Femur (tissue), 1 donor: ENCODE measurements around the gene CTDSPL.
"Not testable (repeated sequence)": the region's sequence is repeated elsewhere in the genome, so short reads cannot be mapped to it uniquely, and the experiment has no call there.

Experiments
- DNase-seq: peaks from one replicate; pipeline ENCODE4 v3.0.0-alpha.2; 2017

Gene CTDSPL, protein sequence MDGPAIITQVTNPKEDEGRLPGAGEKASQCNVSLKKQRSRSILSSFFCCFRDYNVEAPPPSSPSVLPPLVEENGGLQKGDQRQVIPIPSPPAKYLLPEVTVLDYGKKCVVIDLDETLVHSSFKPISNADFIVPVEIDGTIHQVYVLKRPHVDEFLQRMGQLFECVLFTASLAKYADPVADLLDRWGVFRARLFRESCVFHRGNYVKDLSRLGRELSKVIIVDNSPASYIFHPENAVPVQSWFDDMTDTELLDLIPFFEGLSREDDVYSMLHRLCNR

DNA sequence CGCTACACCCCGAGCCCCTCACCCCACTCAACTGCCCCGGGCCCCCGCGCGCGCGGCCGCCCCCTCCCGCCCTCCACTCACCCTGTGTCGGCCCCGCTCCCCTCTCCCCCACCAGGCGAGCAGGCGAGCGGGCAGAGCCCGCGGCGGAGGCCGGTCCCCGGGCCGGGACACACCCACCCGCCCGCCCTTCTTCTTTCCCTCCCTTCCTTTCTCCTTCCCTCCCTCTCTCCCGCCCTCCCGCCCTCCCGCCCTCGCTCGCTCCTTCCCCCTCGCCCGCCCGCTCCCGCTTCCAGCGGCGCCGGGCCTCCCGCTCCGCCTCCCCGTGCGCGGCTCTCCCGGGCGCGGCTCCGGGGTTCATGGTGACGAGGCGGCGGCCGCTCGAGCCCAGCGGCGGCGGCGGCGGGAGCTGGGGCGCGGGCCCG is at the start of gene CTDSPL:
TSS of gene CTDSPL (plus strand) at position 261 of the 422 bp plus-strand sequence. CDS start 320 bp downstream, outside the sequence.
- peak; percentile 84 for DNase-seq

DNA sequence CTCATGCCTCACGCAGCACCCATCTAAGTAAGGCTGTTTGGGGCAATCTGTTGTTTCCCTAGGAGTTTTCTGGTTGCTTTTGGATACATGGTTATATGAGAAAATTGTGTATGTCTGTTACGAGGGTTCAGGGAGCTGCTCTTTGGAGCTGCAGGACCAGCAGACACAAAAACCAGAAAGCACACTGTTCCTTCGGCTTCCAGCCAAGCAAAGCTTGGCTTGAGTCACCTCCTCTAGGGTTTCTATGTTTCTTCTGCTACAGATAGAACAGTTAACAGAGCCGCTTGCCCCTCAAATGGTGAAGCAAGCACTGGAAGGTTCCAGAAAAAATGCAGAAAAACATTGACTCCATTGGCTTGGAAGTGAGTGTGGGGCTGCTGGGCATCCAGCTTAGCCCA is 49.2 kb upstream of the CTDSPL start:
- DNase-seq: peak; percentile 69

DNA sequence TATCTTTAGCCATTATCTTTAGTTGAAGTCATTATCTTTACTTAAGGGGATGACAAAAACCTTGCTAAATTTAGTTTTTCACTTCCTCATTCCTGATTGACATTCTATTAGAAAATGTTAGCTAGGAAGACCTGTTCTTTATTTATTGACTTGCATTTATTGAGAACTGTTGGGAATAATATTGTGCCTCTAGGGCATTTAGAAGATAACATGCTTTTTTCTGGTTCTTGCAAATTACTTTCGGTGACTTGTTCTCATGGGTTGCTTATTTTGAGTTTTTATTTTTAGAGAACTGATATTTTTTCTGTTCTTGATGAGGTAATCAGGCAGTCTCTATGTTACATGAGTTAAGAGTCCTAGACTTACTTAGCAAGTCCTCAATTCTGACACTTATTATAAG is 48.3 kb upstream of the CTDSPL start:
- DNase-seq: no peak

DNA sequence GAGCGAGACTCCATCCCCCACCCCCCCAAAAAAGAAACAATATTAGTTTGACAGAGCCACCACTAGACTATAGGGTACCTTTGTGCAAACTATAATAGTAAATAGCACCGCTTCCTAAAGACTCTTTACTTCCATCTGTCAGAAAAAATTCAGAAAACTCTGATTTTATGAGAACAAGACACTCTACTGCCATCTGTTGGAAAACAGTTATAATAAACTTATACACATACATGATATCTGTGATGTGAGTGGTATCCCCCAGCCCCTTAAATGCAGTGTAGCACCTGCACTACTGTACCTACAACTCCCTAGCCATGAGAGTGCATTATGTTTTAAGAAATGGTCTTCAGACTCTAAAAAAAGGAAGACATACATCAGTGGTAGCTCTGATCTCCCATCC is 47.1 kb upstream of the CTDSPL start:
- DNase-seq: no peak

DNA sequence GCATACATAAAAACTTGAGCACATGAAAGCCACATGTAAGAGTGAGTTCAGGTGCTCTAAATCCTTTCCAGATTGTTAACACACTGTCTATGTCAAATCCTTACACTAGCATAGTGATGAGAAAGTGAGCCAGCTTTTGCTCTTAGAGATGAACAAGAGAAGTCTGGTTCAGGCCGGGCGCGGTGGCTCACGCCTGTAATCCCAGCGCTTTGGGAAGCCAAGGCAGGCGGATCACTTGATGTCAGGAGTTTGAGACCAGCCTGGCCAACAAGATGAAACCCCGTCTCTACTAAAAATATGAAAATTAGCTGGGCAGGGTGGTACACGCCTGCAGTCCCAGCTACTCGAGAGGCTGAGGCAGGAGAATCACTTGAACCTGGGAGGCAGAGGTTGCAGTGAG is 46.5 kb upstream of the CTDSPL start:
- DNase-seq: not testable (repeated sequence)

DNA sequence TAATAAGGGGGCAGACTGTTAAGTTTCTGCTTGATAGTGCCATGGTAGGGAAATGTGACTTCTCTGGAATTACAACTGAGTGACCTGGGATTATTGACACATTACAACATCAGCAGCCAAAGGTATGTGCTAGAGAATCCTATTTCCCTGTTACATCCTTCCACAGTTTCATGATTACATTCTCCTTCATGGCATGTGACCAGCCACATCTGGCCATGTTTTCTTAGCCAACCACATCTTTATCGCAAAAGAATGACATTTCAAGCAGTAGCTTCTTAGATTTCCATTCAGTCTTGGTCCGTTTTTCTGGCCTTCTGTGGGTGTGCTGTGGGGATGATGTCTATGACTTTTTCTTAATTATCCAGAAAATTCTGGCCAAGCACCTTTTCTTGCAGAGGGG is 45.4 kb upstream of the CTDSPL start:
- no peak for DNase-seq

DNA sequence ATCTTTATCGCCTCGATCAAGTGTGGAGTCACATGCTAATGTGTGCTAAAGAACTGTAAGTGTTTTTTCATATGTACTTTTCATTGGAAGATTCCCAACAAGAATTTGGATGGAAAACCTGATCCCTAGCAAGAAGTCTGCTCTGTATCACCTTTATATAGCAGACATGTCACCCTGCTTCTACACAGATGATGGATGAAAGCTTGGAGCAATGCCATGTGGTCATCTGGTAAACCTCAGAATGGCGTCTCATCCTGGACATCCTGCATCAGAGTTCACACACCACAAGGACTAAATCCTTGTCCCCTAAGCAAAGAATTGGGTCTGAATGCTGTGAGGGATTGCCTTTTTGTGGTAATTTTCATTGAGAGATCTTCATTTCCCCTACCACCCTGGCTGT is 42.1 kb upstream of the CTDSPL start:
- no peak for DNase-seq

DNA sequence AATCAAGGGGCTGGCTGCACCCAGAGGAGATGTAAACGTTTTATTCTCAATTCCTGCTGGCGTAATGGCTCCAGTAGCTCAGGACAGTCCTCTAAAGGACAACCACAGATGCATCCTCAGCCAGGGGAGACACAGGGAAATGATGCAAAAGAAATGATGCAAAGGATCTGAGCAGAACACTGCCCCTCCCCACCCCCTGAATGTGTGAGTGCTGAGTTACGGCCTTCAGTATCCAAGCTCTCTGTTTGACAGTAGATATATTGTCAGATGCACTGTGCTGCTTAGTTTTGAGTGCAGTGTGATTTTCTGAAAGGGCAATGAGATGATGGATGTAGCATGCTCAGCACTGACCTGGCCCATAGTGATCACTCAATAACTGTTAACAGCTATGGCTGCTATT is 41.4 kb upstream of the CTDSPL start:
- no peak for DNase-seq

DNA sequence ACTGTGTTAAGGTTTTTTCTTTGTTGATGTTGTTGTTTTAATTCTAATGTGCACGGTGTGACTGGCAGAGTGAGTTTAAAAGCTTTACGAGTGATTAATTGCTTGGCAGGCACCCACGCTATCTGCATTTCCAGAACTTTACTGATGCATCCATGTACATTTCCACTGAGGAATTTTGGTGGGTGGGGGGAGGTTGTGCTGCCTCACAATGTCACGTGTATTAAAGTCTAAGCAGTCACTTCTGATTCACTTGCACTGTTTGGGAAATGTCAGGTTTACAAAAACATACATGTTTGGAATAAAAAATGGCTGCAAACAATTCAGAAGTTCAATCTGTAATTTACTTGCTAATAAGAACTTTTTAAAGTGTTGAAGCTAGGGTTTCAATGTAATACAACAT is 38.5 kb upstream of the CTDSPL start:
- DNase-seq: no peak

DNA sequence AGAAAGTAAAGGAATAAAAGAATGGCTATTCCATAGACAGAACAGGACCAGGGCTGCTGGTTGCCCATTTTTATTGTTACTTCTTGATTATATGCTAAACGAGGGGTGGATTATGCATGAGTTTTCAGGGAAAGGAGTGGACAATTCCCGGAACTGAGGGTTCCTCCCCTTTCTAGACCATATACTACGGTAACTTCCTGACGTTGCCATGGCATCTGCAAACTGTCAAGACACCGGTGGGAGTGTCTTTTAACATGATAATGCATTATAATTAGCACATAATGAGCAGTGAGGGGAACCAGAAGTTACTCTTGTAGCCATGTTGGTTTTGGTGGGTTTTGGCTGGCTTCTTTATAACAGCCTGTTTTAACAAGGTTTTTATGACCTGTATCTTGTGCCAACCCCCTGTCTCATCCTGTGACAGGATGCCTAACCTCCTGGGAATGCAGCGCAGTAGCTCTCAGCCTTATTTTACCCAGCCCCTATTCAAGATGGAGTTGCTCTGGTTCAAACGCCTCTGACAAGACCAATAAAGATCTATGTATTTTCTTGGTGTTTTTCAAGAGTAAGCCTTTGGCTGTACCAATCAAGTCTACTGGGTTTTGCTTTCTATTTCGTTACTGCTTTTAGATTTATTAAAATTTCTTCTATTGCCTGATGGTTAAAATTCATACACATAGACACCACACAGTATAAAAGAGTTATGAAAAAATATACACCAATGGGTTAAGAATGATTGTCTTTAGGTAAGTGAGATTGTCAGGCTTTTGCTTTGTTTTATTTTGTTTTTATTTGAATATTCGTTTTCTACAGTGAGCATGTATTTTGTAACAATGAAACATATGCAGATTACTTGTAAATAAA is 37.4 kb upstream of the CTDSPL start:
- no peak for DNase-seq

DNA sequence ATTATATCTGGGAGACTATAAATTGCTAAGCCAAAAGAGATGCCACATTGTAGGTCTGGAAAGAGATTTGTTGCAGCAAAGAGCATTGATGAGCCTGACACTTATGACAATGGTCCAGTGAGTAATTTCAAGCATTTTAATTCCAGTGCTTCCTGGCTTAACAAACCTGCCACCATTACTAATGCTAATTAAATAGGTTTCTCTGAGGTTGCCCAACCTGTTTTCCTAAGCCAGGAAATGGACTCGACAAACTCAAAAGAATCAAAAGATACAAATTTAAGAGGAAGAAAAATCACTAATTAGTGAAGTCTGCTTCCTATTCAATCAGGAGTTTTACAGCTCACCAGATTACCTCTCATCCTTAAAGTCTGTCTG is 36.7 kb upstream of the CTDSPL start:
- DNase-seq: no peak

DNA sequence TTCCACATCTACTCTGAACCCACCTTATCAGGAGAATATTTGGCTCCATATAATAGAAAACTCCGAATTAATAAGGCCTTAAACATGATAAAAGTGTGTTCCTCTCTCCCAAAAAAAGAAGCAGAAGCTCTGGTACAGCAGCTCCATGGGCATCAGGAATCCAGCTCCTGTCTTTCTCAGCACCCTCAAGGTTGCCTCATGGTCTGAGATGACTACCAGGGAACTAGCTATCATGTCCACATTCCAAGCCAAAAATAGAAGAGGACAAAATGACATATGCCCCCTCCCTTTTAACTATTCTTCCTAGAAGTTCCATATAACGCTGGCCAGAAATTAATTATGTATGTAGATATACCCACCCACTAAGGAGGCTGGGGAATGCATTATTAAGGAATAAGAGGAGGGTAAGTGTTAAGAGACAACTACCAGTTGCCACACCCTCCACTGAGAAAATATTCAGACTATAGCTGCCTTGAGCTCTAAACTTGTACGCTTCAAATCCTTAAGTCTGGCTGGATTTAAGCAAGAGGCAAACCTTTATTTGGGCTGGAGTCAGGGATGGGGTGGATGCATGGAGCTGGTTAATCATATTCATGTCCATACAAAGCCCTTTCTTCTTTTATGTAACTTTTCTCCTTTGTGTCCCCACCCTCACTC is 35.8 kb upstream of the CTDSPL start:
- DNase-seq: no peak

DNA sequence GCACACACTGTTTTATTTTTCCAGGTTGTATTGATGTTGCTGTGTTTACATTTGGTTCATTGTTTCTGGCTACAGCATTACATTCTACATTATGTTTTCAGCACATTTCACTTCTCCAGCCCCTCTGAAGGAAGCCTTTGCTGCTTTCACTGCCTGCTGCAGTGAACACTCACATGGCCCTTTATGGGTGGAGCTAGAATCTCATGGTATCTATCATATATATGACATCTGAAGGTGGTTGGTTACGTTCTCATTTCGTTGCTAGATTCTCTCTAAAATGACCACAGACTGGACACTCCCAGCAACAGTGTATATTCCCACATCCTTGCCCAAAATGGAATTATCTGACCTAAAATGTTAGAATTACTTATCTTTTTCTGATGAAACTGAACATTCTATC is 35.2 kb upstream of the CTDSPL start:
- DNase-seq: no peak

DNA sequence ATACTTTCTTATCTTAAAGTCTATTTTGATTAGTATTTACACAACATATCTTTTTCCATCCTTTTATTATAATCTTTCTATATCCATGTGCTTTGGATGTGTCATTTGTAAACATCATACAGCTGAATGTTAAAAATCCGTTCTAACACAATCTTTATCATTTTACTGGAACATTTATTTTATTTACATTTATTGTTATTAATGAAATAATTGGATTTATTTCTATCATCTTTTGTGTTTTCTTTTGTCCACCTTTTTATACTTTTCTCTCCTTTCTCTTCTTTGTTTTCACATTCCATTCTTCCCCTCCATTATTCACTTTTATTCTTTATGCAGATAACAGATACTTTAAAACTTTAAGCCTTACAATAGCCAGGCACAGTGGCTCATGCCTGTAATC is 34.7 kb upstream of the CTDSPL start:
- DNase-seq: no peak

DNA sequence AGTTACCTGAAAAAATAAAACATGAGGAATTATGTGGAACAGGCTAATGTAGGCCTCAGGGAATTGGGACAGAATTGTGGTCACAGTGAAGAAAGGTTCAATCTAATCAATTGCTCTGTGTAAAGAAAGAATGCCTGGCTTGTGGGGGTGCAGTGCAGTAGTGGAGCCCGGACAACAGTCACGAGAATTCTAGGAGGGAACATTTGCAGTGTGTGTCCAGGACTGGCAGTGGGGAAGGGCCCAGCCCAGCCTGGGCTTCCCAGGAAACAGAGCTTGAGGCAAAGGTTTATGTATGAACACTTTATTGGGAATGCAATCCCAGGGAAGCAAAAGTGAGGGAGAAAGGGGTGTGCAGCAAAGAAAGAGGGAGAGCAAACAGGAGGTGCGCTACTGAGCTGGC is 29.2 kb upstream of the CTDSPL start:
- no peak for DNase-seq

DNA sequence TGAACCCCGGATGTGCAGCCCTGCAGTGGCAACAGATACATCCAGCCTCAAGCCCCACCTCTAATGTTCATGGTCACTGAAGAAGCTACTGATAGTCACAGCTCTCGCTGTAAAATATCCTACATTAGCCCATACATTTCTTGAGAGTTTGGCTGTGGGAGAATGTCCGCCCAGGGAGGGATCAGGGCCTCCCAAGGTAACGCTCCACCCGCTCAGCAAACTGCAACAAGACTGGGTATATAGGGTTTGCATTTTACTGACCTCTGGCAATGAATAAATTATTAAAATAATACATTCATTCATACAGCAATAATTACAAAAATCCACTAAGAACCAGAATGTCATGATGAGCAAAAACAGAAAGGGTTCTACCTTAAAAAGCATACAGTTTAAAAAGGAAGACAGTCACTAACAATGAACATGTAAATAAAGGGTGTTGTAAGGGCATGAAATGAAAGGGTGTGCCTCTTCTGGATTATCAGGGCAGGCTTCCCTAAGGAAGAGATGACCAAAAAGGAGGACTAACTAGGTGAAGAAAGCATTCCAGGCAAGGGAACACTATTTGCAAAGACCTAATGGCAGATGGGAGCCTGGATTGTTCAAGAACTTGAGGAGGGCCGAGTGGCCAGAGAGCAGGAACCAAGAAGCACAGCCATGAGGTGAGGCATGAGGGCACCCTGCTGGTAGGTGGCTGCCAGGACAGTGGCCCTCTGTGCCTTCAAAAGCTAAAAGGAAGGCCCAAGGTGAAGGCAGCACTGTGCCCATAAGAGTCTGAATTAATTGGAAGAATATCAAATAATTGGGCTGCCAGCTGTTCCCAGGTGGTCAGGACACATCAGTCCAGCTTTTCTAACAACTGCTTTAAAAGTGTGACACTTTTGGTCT is 28.1 kb upstream of the CTDSPL start:
- no peak for DNase-seq

DNA sequence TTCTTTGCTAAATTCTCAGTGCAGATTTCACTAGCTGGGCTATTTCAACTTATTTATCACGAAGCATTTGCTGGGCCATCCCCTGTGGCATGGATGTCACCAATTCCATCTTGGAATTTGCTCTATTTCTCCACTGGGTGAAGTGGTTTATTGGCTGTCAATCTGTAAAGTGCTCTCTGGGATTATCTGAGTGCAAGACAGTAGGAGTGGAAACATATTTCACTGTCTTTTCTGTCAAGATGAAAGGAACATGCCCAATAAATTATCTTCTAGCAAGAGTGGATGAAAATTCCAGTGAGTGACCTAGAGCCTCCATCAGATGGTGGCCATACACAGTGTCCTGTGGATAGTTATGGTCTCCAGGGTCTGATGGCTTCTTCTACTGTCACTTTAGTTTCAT is 25.1 kb upstream of the CTDSPL start:
- DNase-seq: no peak

DNA sequence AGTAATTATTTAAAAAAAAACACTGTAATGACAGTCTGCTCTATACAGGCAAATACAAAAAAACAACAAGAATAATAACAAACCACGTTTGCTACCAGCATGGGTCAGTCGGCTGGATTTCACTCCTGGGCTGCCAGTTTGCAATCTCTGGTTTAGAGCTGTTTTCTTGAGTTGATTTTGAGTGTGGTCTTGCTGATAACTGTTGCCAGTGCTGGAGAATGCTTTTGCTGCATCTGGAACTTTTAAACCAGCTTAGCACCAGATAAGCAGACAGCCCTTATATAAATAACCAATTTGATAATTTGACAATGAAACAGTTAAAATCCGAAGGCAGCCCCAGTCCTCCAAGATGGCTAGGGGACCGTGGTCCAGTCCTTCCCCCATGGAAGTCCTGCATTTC is 14.0 kb upstream of the CTDSPL start:
- DNase-seq: no peak

DNA sequence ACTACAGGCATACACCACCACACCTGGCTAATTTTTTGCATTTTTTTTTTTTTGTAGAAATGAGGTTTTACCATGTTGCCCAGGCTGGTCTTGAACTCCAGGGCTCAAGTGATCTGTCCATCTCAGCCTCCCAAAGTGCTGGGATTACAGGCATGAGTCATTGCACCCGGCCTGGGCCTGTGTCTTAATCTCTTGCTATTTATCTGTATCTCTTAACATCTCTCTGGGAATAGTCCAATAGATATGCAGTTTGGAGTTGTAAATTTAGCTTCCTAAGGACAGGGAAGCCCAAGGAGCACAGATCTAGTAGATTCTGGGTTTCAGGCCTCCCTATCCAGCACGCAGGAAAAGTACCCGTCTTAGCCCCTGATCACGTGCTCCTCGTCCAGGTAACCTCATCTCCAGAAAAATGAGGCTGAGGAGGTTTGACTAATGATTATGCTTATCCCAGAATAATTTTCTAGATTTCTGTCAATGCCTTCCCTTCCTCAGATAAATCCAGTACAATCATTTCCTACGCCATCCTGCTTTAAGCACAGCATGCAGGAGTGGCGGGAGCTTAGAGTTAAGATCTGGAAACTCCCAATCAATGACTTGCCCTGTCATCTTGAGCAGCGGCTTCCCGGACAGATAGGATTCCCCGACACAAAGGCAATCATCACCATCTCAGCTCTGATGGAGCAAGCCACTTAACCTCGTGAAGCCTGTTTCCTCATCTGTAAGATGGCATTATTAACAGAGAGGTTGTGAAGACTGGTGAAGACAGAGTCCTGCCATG is 12.3 kb upstream of the CTDSPL start:
- DNase-seq: no peak

DNA sequence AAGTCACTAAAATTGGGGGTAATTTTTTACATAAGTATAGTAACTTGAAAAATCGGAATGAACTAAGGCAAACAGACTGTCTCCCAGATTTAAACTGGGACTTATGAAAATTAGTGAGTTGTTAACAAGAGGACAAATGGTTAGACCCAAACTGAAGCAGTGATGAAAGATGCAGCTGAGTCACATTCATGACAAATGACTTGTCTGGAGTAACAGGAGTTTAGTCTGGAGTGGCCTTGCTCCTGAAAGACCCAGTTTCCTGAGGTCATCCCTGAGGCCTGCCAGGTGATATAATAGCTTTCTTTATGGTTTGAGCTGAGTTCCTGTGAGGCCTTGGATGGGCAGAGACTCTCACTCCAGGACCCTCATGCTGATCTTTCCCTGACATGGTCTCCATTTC is 9.6 kb upstream of the CTDSPL start:
- DNase-seq: no peak

DNA sequence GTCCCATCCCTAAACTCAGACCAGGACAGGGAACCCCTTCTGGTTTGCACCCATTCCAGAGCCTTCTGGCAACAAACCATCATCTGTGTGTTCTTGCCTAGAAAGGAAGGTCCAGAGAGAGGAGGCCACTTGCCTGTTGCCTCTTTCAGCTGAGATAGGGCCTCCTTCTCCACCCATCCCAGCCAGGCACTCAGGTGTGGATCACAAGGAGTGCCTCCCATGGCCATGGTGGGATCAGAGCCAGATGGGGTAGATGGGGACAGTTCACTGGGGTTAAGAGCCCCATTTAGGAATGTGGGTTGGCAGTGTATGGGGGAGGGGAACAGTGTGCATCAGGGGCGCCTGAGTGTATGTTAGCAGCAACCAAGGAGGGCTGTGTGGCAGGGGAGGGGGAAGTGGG is 8.9 kb upstream of the CTDSPL start:
- DNase-seq: no peak
